NB4 (cell line): ENCODE measurements around the gene IL23A.
A peak's percentile ranks its signal among the peaks of the same experiment; 100 is the strongest.

Source experiments
- DNase-seq: peaks from one replicate; pipeline ENCODE4 v3.0.0; 2010; ENCODE audit warnings: low read depth
- H3K4me3 ChIP-seq: one replicate; pipeline ENCODE4 v1.5.1; 2011; ENCODE audit warnings: mild to moderate bottlenecking, low read depth, low read length, moderate library complexity
- CTCF ChIP-seq: IDR thresholded peaks from one replicate; pipeline ENCODE4 v1.5.1; 2012; ENCODE audit warnings: low read depth, low read length
- MAX ChIP-seq: IDR thresholded peaks from 2 replicates; pipeline ENCODE4 v1.6.1; 2011; ENCODE audit warnings: low read depth, low read length
- MYC ChIP-seq: IDR thresholded peaks from 2 replicates; pipeline ENCODE4 v1.6.1; 2011; ENCODE audit warnings: low read depth, low read length
- POLR2A ChIP-seq: IDR thresholded peaks from 2 replicates; pipeline ENCODE4 v1.6.1; 2011; ENCODE audit warnings: mild to moderate bottlenecking; ENCODE audit not compliant: insufficient read length; ENCODE audit errors: extremely low read depth

Gene IL23A

GRCh38 chr12:56350662-56351061 lies 12.0 kb downstream of the IL23A start:
- TF ChIP-seq MAX: no peak
- TF ChIP-seq POLR2A: no peak
- TF ChIP-seq MYC: no peak
- no peak for TF ChIP-seq CTCF
- H3K4me3 ChIP-seq: no peak overlapping the region
- DNase-seq: no peak

- no peak overlapping the region for H3K4me3 ChIP-seq
- no peak for DNase-seq
Observed at GRCh38 chr12:56351325-56351724, 12.6 kb downstream of the IL23A start.

GRCh38 chr12:56358836-56359532 lies 20.3 kb downstream of the IL23A start:
- peak overlapping the region; percentile 76 for H3K4me3 ChIP-seq
- TF ChIP-seq MAX: no peak
- DNase-seq: peak; percentile 58

More at GRCh38 chr12:56351325-56351724, 12.6 kb downstream of the IL23A start:
- TF ChIP-seq MYC: no peak
- no peak for TF ChIP-seq CTCF
- TF ChIP-seq POLR2A: no peak
- no peak for TF ChIP-seq MAX

GRCh38 chr12:56359851-56360767 lies 21.4 kb downstream of the IL23A start, which contains the start of gene STAT2:
STAT2 (minus strand) TSS chr12:56360107; CDS start chr12:56356571, 3,536 bp downstream.
- H3K4me3 ChIP-seq: peak within 1 kb of the TSS; percentile 76
- TF ChIP-seq MYC (no peak), POLR2A (peak; percentile 84), MAX (no peak; the same call in 1 of the 2 replicates), CTCF (no peak)
- DNase-seq: peak; percentile 100

- H3K4me3 ChIP-seq: no peak overlapping the region
- no peak for DNase-seq
- TF ChIP-seq CTCF: no peak
Observed at GRCh38 chr12:56361487-56362129, 22.9 kb downstream of the IL23A start.
